B cell (primary cell): ENCODE measurements around the gene BUD13. TPM values are rescaled to one million over a fixed set of nuclear protein-coding genes. Genes with fewer than 3 reads are reported as not detected.

ENCODE experiments used
- ATAC-seq: fragments of 200-7000 bp; cut with Tn5 transposase; one replicate; pipeline ENCODE4 v1.10.0; 2021; ENCODE audit warnings: low read depth, mild to moderate bottlenecking, moderate number of reproducible peaks, moderate library complexity
- CTCF ChIA-PET: fragments of 350-600 bp; sonication (Branson Sonifier 250); formaldehyde crosslinking; loops from one replicate; lab custom pipeline; 2021; ENCODE audit warnings: antibody characterized with exemption, inconsistent platforms; lab: Charles Lee
- POLR2A ChIA-PET: fragments of 350-600 bp; sonication (Branson Sonifier 250); formaldehyde crosslinking; loops from one replicate; lab custom pipeline; 2021; ENCODE audit warnings: antibody characterized with exemption; lab: Charles Lee
- DNase-seq: peaks from one replicate; pipeline ENCODE4 v3.0.0; 2013
- H2AFZ ChIP-seq: 2 replicates; pipeline ENCODE4 v1.6.1; 2012; ENCODE audit warnings: mild to moderate bottlenecking, low read depth, low read length; ENCODE audit not compliant: insufficient read depth, poor library complexity, severe bottlenecking
- H3K27ac ChIP-seq, 2 donors: 1 replicate in 1 of 2; 2 replicates in 1 of 2; pipeline ENCODE4 v1.5.1; 2012 to 2013; ENCODE audit warnings: low read length in 2 of 2, mild to moderate bottlenecking in 2 of 2, moderate library complexity in 1 of 2
- H3K27me3 ChIP-seq, 4 experiments: fragments of 200-600 bp in 1 of 4; sonication (generic) in 1 of 4; replicated peaks in 1 of 4; 1 replicate in 2 of 4; 2 replicates in 2 of 4; pipeline versions ENCODE4 v1.6.1 to v1.7.0; 2013 to 2016; ENCODE audit warnings: low read length in 3 of 4, mild to moderate bottlenecking in 2 of 4, mixed read lengths in 1 of 4, moderate library complexity in 1 of 4; ENCODE audit not compliant: insufficient read depth in 4 of 4, control insufficient read depth in 3 of 4; ENCODE audit errors: control extremely low read depth in 1 of 4
- H3K36me3 ChIP-seq, 2 experiments: replicated peaks in 1 of 2; 1 replicate in 1 of 2; 2 replicates in 1 of 2; pipeline versions ENCODE4 v1.6.1 to v1.7.1; 2013; ENCODE audit warnings: low read length in 1 of 2; ENCODE audit not compliant: insufficient read depth in 2 of 2, control insufficient read depth in 1 of 2; ENCODE audit errors: control extremely low read depth in 1 of 2, extremely low read depth in 1 of 2
- H3K4me1 ChIP-seq, 2 donors: fragments of 200-600 bp in 1 of 2; sonication (generic) in 1 of 2; 1 replicate in 1 of 2; 2 replicates in 1 of 2; pipeline versions ENCODE4 v1.5.1 to v1.6.1; 2013 to 2017; ENCODE audit warnings: low read length in 2 of 2; ENCODE audit not compliant: control insufficient read depth in 2 of 2, insufficient read depth in 2 of 2
- H3K4me2 ChIP-seq: replicated peaks from 2 replicates; pipeline ENCODE3; 2012; ENCODE audit warnings: mild to moderate bottlenecking, low read depth, low read length; ENCODE audit not compliant: poor library complexity, severe bottlenecking
- H3K4me3 ChIP-seq, 5 experiments: fragments of 200-600 bp in 1 of 5; sonication (generic) in 1 of 5; 1 replicate in 3 of 5; 2 replicates in 2 of 5; pipeline versions ENCODE4 v1.5.1 to v1.7.0; 2011 to 2016; ENCODE audit warnings: low read length in 4 of 5, mild to moderate bottlenecking in 4 of 5, low read depth in 2 of 5, control low read depth in 1 of 5, moderate library complexity in 1 of 5; ENCODE audit not compliant: insufficient read depth in 1 of 5; ENCODE audit errors: control extremely low read depth in 1 of 5, extremely low read depth in 1 of 5
- H3K79me2 ChIP-seq: fragments of 200-600 bp; sonication (generic); one replicate; pipeline ENCODE4 v1.6.0; 2016; ENCODE audit warnings: low read length; ENCODE audit not compliant: control insufficient read depth, insufficient read depth
- H3K9ac ChIP-seq: fragments of 200-600 bp; sonication (generic); 2 replicates; pipeline ENCODE4 v1.6.1; 2017; ENCODE audit warnings: mild to moderate bottlenecking, low read length, moderate library complexity
- H3K9me3 ChIP-seq, 3 donors: one replicate each; pipeline versions ENCODE4 v1.6.1 to v1.7.1; 2013; ENCODE audit warnings: low read length in 2 of 3; ENCODE audit not compliant: control insufficient read depth in 2 of 3, insufficient read depth in 1 of 3; ENCODE audit errors: control extremely low read depth in 1 of 3
- H4K20me1 ChIP-seq: 2 replicates; pipeline ENCODE4 v1.6.0; 2012; ENCODE audit warnings: mild to moderate bottlenecking, low read length; ENCODE audit not compliant: insufficient read depth, control insufficient read depth, poor library complexity, severe bottlenecking
- H3K27ac Mint-ChIP-seq: one replicate; pipeline ENCODE4 v1.8.0; 2021; ENCODE audit warnings: mixed read lengths
- H3K27me3 Mint-ChIP-seq: one replicate; pipeline ENCODE4 v1.8.0; 2021; ENCODE audit warnings: mixed read lengths
- H3K4me1 Mint-ChIP-seq: one replicate; pipeline ENCODE4 v1.8.0; 2021; ENCODE audit warnings: mixed read lengths
- H3K4me3 Mint-ChIP-seq: one replicate; pipeline ENCODE4 v1.8.0; 2021; ENCODE audit warnings: mixed read lengths
- H3K9me3 Mint-ChIP-seq: one replicate; pipeline ENCODE4 v1.8.0; 2022; ENCODE audit warnings: mixed read lengths; ENCODE audit not compliant: insufficient read depth
- CTCF ChIP-seq: fragments of 200-600 bp; IDR thresholded peaks from one replicate; pipeline ENCODE4 v1.8.0; 2022; ENCODE audit warnings: antibody characterized with exemption, mild to moderate bottlenecking
- EZH2 ChIP-seq: IDR thresholded peaks from 2 replicates; pipeline ENCODE4 v1.6.1; 2012; ENCODE audit warnings: borderline replicate concordance, low read depth, mild to moderate bottlenecking, moderate library complexity, low read length; ENCODE audit not compliant: insufficient read depth, poor library complexity, severe bottlenecking
- WGBS: methylation state at CpG from one replicate; pipeline ENCODE4 v1.1.5; 2013; ENCODE audit warnings: missing lambda C conversion rate; ENCODE audit not compliant: insufficient coverage; 5-methylcytosine and 5-hydroxymethylcytosine counted together
- intact Hi-C: fragments of 100-400 bp; cut with micrococcal nuclease; formaldehyde crosslinking; loops from one replicate; pipeline ENCODE4 v1.10.0; 2022
- polyA plus RNA-seq: library from polyadenylated mRNA; depleted of rRNA; stranded (reverse); fragments of >200 nt; gene quantifications from 2 replicates; pipeline ENCODE4 v1.2.3, GENCODE V29; 2012
- total RNA-seq, 2 donors: library from RNA; stranded (reverse); fragments of 120-200 nt in 1 of 2; gene quantifications; 1 replicate in 1 of 2; 2 replicates in 1 of 2; pipeline versions ENCODE4 v1.2.3 to v1.2.4, GENCODE V29; 2013 to 2022

The BUD13 gene
- total and polyA plus RNA-seq, 2 donors (not counting 1 experiment from before 2014, with no cell fraction given) = 14.1 to 24.2 TPM

GRCh38 chr11:116771935-116772334 lies 852 bp downstream of the BUD13 start:
- POLR2A ChIA-PET = interaction anchor here (1.6 to 3.5 kb wide), 2 partner anchors 15 to 64 kb away, joined by 4 to 11 read pairs; partner anchors contain the start of gene ZPR1
- no peak for DNase-seq
- 20% methylated on average over 1 of the region's 2 CpGs for WGBS

More at GRCh38 chr11:116771935-116772334, 852 bp downstream of the BUD13 start:
- Histone ChIP-seq H3K36me3 (peaks cover 3 to 13% of the 10 kb centered on the region in 2 experiments), H3K9ac (peak overlapping the region; percentile 99), H3K4me2 (peak overlapping the region; percentile 90), H3K4me1 (peaks cover 23 to 28% of the 10 kb centered on the region in 2 donors), H3K27me3 (no peaks in the 10 kb centered on the region), H3K79me2 (peaks cover 37% of the 10 kb centered on the region), H3K9me3 (no peaks in the 10 kb centered on the region), H3K4me3 (peak overlapping the region; percentile 71 to 99 (median 95)), H3K27ac (peak overlapping the region in 1 of 2 donors; percentile 96), H2AFZ (peak overlapping the region; percentile 100), H4K20me1 (peaks cover 4% of the 10 kb centered on the region)
- Mint-ChIP-seq H3K9me3 (no peaks in the 10 kb centered on the region), H3K27ac (no peak overlapping the region), H3K4me1 (peaks cover 34% of the 10 kb centered on the region), H3K4me3 (peak overlapping the region; percentile 93), H3K27me3 (no peaks in the 10 kb centered on the region)
- intact Hi-C loops = loop anchor here (2.0 to 5.0 kb wide), 5 partner anchors 80 to 557 kb away; partner anchors contain the start of gene SIK3
- ATAC-seq = no peak
- CTCF ChIA-PET = interaction anchor here (0.8 to 1.5 kb wide), 3 partner anchors 29 to 460 kb away, joined by 3 to 4 read pairs (median 3); partner anchors contain the start of gene PCSK7
- TF ChIP-seq CTCF = no peak
- no peak for TF ChIP-seq EZH2
